Neural crest cell (in vitro differentiated cells): Measurements from ENCODE around the gene KCNIP4. TPM values are rescaled to one million over a fixed set of nuclear protein-coding genes. Genes with fewer than 3 reads are reported as not detected.

Experiments used
- DNase-seq: peaks from one replicate; pipeline ENCODE4 v3.0.0; 2021; ENCODE audit warnings: low read depth, mixed read lengths, low spot score
- H3K27ac Mint-ChIP-seq: one replicate; pipeline ENCODE4 v1.8.0; 2021; ENCODE audit warnings: mild to moderate bottlenecking, mixed read lengths; ENCODE audit not compliant: unreplicated experiment
- H3K27me3 Mint-ChIP-seq: 2 replicates; pipeline ENCODE4 v1.8.0; 2021; ENCODE audit warnings: low read depth, mild to moderate bottlenecking, mixed read lengths
- H3K36me3 Mint-ChIP-seq: 2 replicates; pipeline ENCODE4 v1.8.0; 2021; ENCODE audit warnings: low read depth, mild to moderate bottlenecking, mixed read lengths
- H3K4me1 Mint-ChIP-seq: 2 replicates; pipeline ENCODE4 v1.8.0; 2021; ENCODE audit warnings: mixed read lengths
- H3K4me3 Mint-ChIP-seq: one replicate; pipeline ENCODE4 v1.8.0; 2021; ENCODE audit warnings: mild to moderate bottlenecking, mixed read lengths
- H3K9me3 Mint-ChIP-seq: 2 replicates; pipeline ENCODE4 v1.8.0; 2021; ENCODE audit warnings: mixed read lengths
- CTCF ChIP-seq: fragments of 200-600 bp; sonication (generic); conservative IDR thresholded peaks from 2 replicates; pipeline ENCODE4 v1.5.0; 2021; ENCODE audit warnings: antibody characterized with exemption, mild to moderate bottlenecking
- total RNA-seq: library from RNA; stranded (reverse); gene quantifications from 2 replicates; pipeline ENCODE4 v1.2.1, GENCODE V29; 2021

KCNIP4 gene
- total RNA-seq, 1 donor from 2014 or later = 0.33 TPM

- Mint-ChIP-seq H3K4me3 (no peak overlapping the region), H3K36me3 (no peaks in the 10 kb centered on the region), H3K4me1 (no peaks in the 10 kb centered on the region), H3K27ac (no peak overlapping the region), H3K27me3 (peaks cover 8% of the 10 kb centered on the region), H3K9me3 (peaks cover 3% of the 10 kb centered on the region)
- TF ChIP-seq CTCF = no peak
- DNase-seq = no peak
Observed at GRCh38 chr4:21376176-21376575, 572.4 kb downstream of the KCNIP4 start.

GRCh38 chr4:21374641-21375368 is 573.8 kb downstream of the KCNIP4 start:
- peaks cover 3% of the 10 kb centered on the region for H3K9me3 Mint-ChIP-seq
- no peak for TF ChIP-seq CTCF
- no peak overlapping the region for H3K27ac Mint-ChIP-seq

GRCh38 chr4:21367567-21367966 is 581.0 kb downstream of the KCNIP4 start:
- DNase-seq = no peak
- Mint-ChIP-seq H3K27ac (no peak overlapping the region), H3K4me1 (no peaks in the 10 kb centered on the region), H3K36me3 (no peaks in the 10 kb centered on the region), H3K4me3 (no peak overlapping the region), H3K9me3 (no peaks in the 10 kb centered on the region), H3K27me3 (no peaks in the 10 kb centered on the region)
- TF ChIP-seq CTCF = no peak

More at GRCh38 chr4:21374641-21375368, 573.8 kb downstream of the KCNIP4 start:
- Mint-ChIP-seq H3K4me3 (no peak overlapping the region), H3K27me3 (peaks cover 4% of the 10 kb centered on the region), H3K36me3 (no peaks in the 10 kb centered on the region), H3K4me1 (no peaks in the 10 kb centered on the region)
- no peak for DNase-seq

GRCh38 chr4:21366840-21367239 is 581.7 kb downstream of the KCNIP4 start:
- Mint-ChIP-seq H3K4me1 (no peaks in the 10 kb centered on the region), H3K9me3 (no peaks in the 10 kb centered on the region), H3K27ac (no peak overlapping the region), H3K27me3 (peaks cover under 1% of the 10 kb centered on the region), H3K36me3 (no peaks in the 10 kb centered on the region), H3K4me3 (no peak overlapping the region)
- no peak for TF ChIP-seq CTCF
- DNase-seq = no peak

GRCh38 chr4:21366312-21366711 is 582.3 kb downstream of the KCNIP4 start:
- Mint-ChIP-seq H3K9me3 (no peaks in the 10 kb centered on the region), H3K4me3 (no peak overlapping the region), H3K4me1 (no peaks in the 10 kb centered on the region), H3K27me3 (peaks cover 4% of the 10 kb centered on the region), H3K27ac (no peak overlapping the region), H3K36me3 (no peaks in the 10 kb centered on the region)
- no peak for DNase-seq
- TF ChIP-seq CTCF = no peak
